ENCODE results near the gene ATR. TPM values are rescaled to one million over a fixed set of nuclear protein-coding genes. Genes with fewer than 3 reads are reported as not detected.

The ATR gene
- total RNA-seq, 1 experiment from 2014 or later = 20.4 TPM

DNA sequence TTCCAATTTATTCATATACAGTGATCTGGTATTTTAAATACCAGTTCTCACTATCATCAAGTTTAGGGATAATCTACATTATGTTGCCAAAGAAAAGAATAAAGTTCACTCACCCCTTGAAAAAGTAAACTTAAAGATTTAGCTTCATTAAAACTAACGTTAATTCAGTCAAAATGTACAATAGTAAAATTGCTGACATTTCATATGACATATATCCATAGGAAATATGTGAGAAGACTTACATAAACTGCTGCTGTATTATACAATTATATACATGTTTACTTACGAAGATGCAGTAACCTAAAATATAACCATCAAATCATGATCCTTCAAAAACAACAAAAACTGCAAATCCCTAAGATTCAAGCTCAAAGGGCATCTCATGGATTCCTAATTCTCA lies 44.0 kb downstream of the ATR start:
- DNase-seq (ENCODE audit: low read depth in 1 of 2, low spot score in 2 of 2) = no peak
- no peak overlapping the region for H3K4me3 ChIP-seq

DNA sequence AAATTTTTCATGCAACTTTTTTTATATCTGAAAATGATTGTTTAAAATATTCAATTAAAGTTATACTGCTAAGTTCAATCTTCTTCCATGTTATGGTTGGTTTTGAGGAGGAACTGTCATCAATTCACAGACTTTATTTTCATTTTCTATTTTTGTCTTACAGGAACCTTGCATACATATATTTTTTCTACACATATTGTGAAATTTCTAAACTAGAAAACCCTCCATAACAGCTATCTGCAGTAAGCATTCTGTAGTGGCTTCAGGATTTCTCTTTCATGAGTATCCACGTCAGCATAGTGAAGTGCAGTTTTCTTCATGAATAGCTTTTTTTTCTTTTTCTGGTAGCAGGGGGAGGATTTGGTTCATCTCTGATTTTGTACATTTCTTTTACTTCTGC lies 48.2 kb downstream of the ATR start:
- DNase-seq (ENCODE audit: low read depth in 1 of 2, low spot score in 2 of 2) = no peak
- H3K9me3 ChIP-seq (replicated peaks) = no peaks in the 10 kb centered on the region
- H3K4me1 ChIP-seq (replicated peaks) = no peaks in the 10 kb centered on the region
- no peak overlapping the region for H3K27ac ChIP-seq
- H3K27me3 ChIP-seq (replicated peaks) = no peaks in the 10 kb centered on the region
- H3K36me3 ChIP-seq = peaks cover 28% of the 10 kb centered on the region
- no peak overlapping the region for H3K4me3 ChIP-seq

More for the DNA sequence above, 44.0 kb downstream of the ATR start:
- Histone ChIP-seq H3K36me3 (peaks cover 40% of the 10 kb centered on the region), H3K4me1 (replicated peaks) (no peaks in the 10 kb centered on the region), H3K27me3 (replicated peaks) (no peaks in the 10 kb centered on the region), H3K27ac (no peak overlapping the region), H3K9me3 (replicated peaks) (no peaks in the 10 kb centered on the region)

DNA sequence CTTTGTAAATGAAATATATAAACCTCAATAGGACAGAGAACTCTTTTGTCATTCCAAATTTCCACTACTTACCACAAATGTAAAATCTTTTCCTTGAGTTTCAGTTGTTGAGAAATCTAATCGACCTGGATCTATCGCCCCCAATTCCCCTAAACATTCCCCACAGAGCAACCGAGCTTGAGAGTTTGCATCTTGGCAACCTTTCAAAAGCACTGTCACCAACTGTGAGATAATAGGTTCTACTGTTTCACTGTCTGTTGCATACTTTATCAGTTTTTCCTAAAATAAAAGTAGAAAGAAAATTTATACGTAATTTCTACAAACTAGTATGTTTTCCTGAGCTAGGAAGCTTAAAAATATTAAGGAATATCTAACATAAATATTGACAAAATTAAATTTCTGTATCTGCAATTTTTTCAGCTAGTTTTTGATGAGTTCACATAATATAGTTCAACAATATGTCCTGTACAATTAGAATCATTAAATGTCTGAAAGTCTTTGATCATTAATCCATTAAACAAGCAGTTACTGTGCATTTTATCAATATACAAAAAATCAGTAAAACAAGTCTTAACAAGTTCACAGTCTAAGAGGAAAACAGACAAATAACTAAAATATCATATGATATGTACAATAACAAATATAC lies 54.5 kb downstream of the ATR start:
- DNase-seq (ENCODE audit: low read depth in 1 of 2, low spot score in 2 of 2) = no peak
- H3K9me3 ChIP-seq (replicated peaks) = no peaks in the 10 kb centered on the region
- no peak overlapping the region for H3K4me3 ChIP-seq
- peaks cover 17% of the 10 kb centered on the region for H3K36me3 ChIP-seq
- no peaks in the 10 kb centered on the region for H3K4me1 ChIP-seq (replicated peaks)
- no peak overlapping the region for H3K27ac ChIP-seq
- H3K27me3 ChIP-seq (replicated peaks) = no peaks in the 10 kb centered on the region

DNA sequence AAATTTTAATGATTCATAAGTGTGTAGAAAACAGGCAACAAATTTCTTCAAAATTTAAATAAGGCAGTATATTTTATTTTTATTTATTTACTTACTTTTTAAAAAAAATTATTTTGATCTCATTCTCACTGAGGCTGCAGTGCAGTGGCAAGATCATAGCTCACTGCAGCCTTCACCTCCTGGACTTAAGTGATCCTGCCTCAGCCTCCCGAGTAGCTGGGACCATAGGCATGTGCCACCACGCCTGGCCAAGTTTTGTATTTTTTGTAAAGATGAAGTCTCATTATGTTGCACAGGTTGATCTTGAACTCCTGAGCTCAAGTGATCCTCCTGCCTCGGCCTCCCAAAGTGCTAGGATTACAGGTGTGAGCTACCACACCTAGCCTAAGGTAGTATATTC lies 69.5 kb downstream of the ATR start:
- H3K36me3 ChIP-seq = peaks cover 4% of the 10 kb centered on the region
- no peaks in the 10 kb centered on the region for H3K27me3 ChIP-seq (replicated peaks)
- no peak for DNase-seq (ENCODE audit: low read depth in 1 of 2, low spot score in 2 of 2)
- H3K4me1 ChIP-seq (replicated peaks) = no peaks in the 10 kb centered on the region
- no peak overlapping the region for H3K27ac ChIP-seq
- no peaks in the 10 kb centered on the region for H3K9me3 ChIP-seq (replicated peaks)
- no peak overlapping the region for H3K4me3 ChIP-seq

DNA sequence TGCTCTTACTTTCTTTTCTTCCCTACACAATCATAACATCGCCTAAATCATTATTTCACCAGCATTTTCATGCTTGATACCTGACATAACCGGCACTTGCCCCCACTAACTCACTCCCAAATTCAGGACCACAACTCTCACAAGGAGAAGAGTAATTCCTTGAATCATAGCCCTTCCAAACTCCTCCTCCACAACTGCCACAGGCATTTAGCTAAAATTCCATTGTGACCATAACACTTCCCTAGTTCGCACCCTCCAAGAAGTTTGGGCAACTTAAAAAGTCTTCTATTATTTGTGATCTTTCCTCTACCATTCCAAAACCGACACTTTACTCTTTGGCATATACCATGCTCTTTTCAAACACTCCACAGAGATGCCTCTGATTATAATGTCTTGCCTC lies 71.3 kb downstream of the ATR start:
- DNase-seq (ENCODE audit: low read depth in 1 of 2, low spot score in 2 of 2) = no peak
- Histone ChIP-seq H3K9me3 (replicated peaks) (no peaks in the 10 kb centered on the region), H3K27me3 (replicated peaks) (no peaks in the 10 kb centered on the region), H3K4me3 (no peak overlapping the region), H3K36me3 (peaks cover 5% of the 10 kb centered on the region), H3K27ac (no peak overlapping the region), H3K4me1 (replicated peaks) (no peaks in the 10 kb centered on the region)

DNA sequence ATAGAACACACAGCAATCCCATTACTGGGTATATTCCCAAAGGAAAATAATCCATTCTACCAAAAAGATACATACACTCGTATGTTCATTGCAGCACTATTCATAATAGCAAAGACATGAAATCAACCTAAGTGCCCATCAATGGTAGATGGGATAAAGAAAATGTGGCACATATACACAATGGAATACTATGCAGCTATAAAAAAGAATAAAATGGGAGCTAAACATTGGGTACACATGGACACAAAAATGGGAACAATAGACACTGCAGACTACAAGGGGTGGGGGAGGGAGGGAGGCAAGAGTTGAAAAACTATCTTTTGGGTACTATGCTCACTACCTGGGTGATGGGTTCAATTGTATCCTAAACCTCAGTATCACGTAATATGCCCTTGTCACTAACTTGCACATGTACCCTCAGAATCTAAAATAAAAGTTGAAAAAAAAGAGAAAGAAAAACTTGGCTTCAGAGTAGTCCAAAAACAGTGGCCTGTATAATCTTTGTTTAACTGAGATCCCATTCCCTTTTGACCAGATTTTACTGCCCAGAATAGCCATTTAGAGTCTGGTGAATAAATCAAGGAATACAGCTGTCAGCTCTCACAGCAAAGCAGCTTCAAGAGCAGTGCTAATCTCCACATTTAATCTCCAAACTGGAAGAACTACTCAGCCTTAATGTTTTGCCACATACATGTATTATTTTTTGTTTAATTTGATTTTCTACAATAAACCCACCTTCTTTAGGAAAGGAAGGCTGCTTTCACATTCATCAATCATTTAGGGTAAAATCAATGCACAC lies 76.1 kb downstream of the ATR start:
- DNase-seq (ENCODE audit: low read depth in 1 of 2, low spot score in 2 of 2) = no peak

DNA sequence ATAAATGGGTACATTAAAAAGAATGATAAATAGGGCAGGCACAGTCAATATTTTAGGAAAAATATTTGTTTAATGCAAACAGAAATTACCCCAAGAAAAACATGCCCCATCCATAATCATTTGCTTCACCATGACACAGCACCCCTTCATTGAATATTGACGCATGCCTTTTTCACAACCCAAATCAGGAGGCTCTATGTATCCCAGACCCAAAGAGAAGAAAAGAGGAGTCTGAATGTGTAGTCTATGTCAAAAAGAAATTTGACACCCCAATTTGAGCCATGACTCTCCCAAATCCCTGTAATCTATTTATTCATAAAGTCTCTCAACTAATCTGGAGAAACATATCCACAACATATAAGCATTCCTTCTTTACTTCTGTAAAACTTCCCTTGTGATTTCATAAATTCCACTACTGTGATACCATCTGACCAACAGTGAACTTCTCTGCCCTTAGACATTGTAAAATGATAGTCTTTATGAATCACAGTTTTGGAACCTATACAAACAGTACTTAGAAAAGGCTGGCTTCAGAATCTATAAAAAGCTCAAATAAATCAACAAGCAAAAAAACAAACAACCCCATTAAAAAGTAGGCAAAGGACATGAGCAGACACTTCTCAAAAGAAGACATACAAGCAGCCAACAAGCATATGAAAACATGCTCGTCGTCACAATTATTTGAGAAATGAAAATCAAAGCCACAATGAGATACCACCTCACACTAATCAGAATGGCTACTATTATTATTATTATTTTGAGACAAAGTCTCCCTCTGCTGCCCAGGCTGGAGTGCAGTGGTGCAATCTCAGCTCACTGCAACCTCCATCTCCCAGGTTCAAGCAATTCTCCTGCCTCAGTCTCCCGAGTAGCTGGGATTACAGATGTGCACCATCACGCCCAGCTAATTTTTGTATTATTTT lies 77.3 kb downstream of the ATR start:
- Histone ChIP-seq H3K4me3 (no peak overlapping the region), H3K27me3 (replicated peaks) (no peaks in the 10 kb centered on the region), H3K27ac (peak overlapping the region; percentile 42), H3K36me3 (peaks cover 19% of the 10 kb centered on the region), H3K9me3 (replicated peaks) (no peaks in the 10 kb centered on the region), H3K4me1 (replicated peaks) (peaks cover 15% of the 10 kb centered on the region)
- DNase-seq (ENCODE audit: low read depth in 1 of 2, low spot score in 2 of 2) = peak in 1 of 2 experiments; percentile 60

More for the DNA sequence above, 76.1 kb downstream of the ATR start:
- Histone ChIP-seq H3K36me3 (peaks cover 12% of the 10 kb centered on the region), H3K27me3 (replicated peaks) (no peaks in the 10 kb centered on the region), H3K4me1 (replicated peaks) (peaks cover 15% of the 10 kb centered on the region), H3K9me3 (replicated peaks) (no peaks in the 10 kb centered on the region), H3K4me3 (no peak overlapping the region), H3K27ac (no peak overlapping the region)

DNA sequence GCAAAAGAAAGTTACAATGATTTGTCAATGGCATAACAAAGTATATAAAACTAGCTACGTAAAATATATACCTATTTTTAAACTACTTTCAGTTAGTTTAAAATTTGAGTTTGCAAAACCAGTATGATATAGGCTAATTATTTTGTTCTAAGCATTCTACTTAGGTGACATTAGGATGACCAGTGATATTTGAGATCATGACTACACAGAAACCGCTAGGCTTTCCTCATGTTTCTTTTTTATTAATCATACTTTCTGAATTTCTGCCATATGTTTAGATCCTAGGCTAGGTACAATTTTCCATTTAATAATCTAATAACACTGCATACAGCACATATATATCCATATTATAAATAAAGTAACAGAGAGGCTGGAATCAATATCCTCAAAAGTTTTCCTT lies 78.3 kb downstream of the ATR start:
- Histone ChIP-seq H3K4me1 (replicated peaks) (peaks cover 15% of the 10 kb centered on the region), H3K27me3 (replicated peaks) (no peaks in the 10 kb centered on the region), H3K36me3 (peaks cover 22% of the 10 kb centered on the region), H3K4me3 (no peak overlapping the region), H3K27ac (no peak overlapping the region), H3K9me3 (replicated peaks) (no peaks in the 10 kb centered on the region)
- no peak for DNase-seq (ENCODE audit: low read depth in 1 of 2, low spot score in 2 of 2)

DNA sequence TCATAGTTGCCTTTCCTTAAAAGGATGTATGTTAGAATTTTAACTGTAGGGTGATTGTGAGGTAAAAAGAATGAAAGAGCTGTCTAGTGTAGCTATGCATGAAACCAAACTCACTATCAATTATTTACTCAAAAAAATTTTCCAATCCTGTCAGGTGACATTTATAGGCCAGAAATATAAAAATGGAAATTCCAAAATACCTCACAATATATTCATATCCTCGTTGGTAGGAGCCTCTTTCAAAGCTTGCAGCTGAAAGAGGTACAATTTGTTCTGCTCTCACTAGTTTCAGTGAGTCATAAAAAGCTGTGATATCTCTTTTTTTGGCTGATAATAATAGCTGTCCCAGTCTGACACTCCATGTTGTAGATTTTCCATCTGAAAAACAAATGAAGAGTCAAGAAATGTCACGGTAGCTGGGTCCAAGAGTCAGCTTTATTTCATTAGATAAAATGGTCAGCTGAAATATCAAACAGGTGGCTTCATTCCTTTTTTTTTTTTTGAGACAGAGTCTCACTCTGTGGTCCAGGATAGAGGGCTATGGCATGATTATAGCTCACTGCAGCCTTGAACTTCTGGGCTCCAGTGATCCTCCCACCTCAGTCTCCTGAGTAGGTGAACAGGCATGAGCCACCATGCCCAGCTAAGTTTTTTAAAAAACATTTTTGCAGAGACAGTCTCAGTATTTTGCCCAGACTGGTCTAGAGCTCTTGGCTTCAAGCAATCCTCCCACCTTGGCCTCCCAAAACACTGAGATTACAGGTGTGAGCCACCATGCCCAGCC lies 79.9 kb downstream of the ATR start:
- Histone ChIP-seq H3K4me3 (no peak overlapping the region), H3K9me3 (replicated peaks) (no peaks in the 10 kb centered on the region), H3K27me3 (replicated peaks) (no peaks in the 10 kb centered on the region), H3K4me1 (replicated peaks) (peaks cover 15% of the 10 kb centered on the region), H3K36me3 (peaks cover 31% of the 10 kb centered on the region), H3K27ac (no peak overlapping the region)
- DNase-seq (ENCODE audit: low read depth in 1 of 2, low spot score in 2 of 2) = no peak

DNA sequence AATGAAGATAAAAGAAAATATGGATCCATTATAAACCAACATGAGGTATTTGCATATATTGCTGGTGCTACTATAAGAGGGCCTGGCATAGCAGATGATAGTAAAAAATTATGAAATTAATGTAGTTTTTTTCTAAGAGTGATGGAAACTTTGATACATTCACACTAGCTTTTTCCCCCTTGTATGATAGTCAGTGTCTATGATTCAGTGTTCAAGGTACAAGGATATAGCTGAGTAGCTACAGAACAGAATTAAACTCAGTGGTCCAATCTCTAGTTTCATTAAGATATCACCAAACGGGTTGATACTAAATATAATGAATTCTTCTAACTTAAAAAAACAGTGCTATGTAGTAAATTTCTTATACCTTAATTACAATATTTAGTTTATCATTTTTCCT lies 80.8 kb downstream of the ATR start:
- Histone ChIP-seq H3K9me3 (replicated peaks) (no peaks in the 10 kb centered on the region), H3K4me3 (no peak overlapping the region), H3K27ac (no peak overlapping the region), H3K27me3 (replicated peaks) (no peaks in the 10 kb centered on the region), H3K4me1 (replicated peaks) (peaks cover 15% of the 10 kb centered on the region), H3K36me3 (peaks cover 36% of the 10 kb centered on the region)
- no peak for DNase-seq (ENCODE audit: low read depth in 1 of 2, low spot score in 2 of 2)

DNA sequence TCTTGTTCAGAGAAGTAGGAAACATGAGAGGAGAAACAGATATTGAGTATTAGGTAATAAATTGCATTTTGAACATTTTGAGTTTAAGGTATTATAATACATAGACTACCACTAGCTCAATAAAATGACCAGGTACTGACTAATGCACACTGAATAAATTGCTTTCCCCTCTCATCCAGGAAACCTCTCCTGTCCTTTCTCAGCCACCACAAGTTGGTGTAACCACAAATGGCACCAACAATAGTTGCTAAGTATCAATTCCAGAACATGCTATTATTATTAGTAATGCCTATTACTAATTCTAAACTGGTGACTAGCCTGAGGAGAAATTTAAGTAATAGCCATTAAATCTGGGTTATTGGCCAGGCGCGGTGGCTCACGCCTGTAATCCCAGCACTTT lies 83.4 kb downstream of the ATR start:
- Histone ChIP-seq H3K4me3 (no peak overlapping the region), H3K4me1 (replicated peaks) (no peaks in the 10 kb centered on the region), H3K9me3 (replicated peaks) (no peaks in the 10 kb centered on the region), H3K27ac (no peak overlapping the region), H3K36me3 (peaks cover 45% of the 10 kb centered on the region), H3K27me3 (replicated peaks) (no peaks in the 10 kb centered on the region)
- no peak for DNase-seq (ENCODE audit: low read depth in 1 of 2, low spot score in 2 of 2)

DNA sequence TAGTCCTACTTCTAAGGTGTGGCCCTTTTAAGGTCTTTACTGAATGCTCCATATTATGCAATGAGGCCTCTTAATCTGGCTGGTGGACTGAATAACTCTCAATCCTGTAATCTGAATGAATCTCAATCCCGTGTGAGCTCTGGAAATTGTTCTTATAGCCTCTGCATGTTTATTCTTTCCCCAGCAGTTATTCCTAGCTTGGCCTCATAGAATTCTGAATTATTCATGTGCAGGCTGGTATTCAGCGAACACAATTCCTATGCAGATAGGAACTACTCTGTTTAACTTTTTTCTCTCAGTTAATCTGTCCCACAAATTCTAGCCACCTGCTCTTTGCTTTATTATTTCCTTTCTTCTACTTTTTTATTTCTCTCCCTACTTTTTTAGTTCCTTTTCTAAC lies 86.3 kb downstream of the ATR start:
- no peaks in the 10 kb centered on the region for H3K27me3 ChIP-seq (replicated peaks)
- DNase-seq (ENCODE audit: low read depth in 1 of 2, low spot score in 2 of 2) = no peak
- H3K9me3 ChIP-seq (replicated peaks) = no peaks in the 10 kb centered on the region
- no peaks in the 10 kb centered on the region for H3K4me1 ChIP-seq (replicated peaks)
- H3K27ac ChIP-seq = no peak overlapping the region
- H3K36me3 ChIP-seq = peaks cover 53% of the 10 kb centered on the region
- no peak overlapping the region for H3K4me3 ChIP-seq

DNA sequence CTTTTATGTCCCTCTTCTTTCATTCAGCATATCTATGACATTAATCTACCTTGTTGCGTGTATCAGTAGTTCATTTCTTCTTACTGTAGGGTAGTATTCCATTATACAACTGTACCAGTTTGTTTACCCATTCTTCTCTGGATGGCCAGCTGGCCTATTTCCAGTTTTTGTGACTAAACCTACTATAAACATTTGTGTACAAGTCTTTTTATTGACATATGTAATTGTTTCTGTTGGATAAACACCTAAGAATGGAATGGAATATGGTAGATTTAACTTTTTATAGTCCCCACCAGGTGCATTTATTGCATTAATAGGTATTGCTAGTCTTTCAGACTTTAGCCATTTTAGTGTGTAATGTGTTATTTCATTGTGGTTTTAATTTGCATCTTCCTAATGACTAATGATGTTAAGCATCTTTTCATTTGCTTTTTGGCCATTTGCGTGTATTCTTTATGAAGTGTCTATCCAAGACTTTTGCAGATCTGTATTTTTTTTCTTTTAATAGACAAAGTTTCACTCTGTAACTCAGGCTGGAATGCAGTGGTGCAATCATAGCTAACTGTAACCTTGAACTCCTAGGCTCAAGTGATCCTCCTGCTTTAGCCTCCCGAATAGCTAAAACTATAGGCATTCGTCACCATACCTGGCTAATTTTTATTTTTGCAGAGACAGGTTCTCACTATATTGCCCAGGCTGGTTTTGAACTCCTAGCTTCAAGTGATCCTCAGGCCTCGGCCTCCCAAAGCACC lies 88.8 kb downstream of the ATR start:
- Histone ChIP-seq H3K27ac (no peak overlapping the region), H3K4me3 (no peak overlapping the region), H3K36me3 (peaks cover 38% of the 10 kb centered on the region), H3K9me3 (replicated peaks) (no peaks in the 10 kb centered on the region), H3K27me3 (replicated peaks) (no peaks in the 10 kb centered on the region), H3K4me1 (replicated peaks) (no peaks in the 10 kb centered on the region)
- DNase-seq (ENCODE audit: low read depth in 1 of 2, low spot score in 2 of 2) = peak in 1 of 2 experiments; percentile 11
